ENCODE data around the gene PPP1R14C.
A peak's percentile ranks its signal among the peaks of the same experiment; 100 is the strongest.

Gene PPP1R14C

GRCh38 chr6:150275489-150275888 is 132.6 kb downstream of the PPP1R14C start:
- no peak for DNase-seq
- in situ Hi-C loops (cut with MboI; ENCODE audit: low pct_unique_long_range_greater_than_20kb, low sequenced_read_pairs): no loop called here

GRCh38 chr6:150276168-150276936 is 133.5 kb downstream of the PPP1R14C start:
- DNase-seq: no peak
- in situ Hi-C loops (cut with MboI; ENCODE audit: low pct_unique_long_range_greater_than_20kb, low sequenced_read_pairs): no loop called here

DNA sequence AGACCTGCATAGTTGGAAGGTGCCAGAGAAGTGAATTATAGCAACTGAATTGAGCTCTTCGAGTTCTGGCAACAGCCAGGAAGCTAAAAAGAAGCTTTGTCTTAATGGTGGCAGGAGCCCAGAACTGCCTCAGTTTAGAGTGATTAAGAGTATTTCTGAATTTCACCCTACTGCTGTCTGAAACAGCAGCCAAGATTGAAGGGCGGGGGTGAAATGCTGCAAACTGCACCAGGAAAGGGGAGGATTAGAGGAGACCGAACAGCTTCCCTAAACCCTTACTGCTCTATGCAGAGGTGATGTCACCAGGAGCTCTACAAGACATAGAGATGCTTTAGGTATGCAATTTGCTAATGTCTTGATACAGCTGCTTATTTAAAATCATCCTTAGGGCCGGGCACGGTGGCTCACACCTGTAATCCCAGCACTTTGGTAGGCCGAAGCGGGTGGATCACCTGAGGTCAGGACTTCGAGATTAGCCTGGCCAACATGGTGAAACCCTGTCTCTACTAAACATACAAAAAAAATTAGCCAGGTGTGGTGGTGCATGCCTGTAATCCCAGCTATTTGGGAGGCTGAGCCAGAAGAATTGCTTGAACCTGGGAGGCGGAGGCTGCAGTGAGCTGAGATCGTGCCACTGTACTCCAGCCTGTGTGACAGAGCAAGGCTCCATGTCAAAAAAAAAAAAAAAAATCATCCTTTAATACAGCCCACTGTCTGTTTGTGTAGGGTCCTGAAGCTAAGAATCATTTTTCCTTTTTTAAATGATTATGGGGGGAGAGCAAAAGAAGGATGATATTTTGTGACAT is 134.3 kb downstream of the PPP1R14C start:
- in situ Hi-C loops (cut with MboI; ENCODE audit: low pct_unique_long_range_greater_than_20kb, low sequenced_read_pairs): no loop called here
- no peak for DNase-seq

- in situ Hi-C loops (cut with MboI; ENCODE audit: low pct_unique_long_range_greater_than_20kb, low sequenced_read_pairs): no loop called here
- DNase-seq: no peak
Measured at GRCh38 chr6:150279533-150279932, 136.7 kb downstream of the PPP1R14C start.

- DNase-seq: no peak
- in situ Hi-C loops (cut with MboI; ENCODE audit: low pct_unique_long_range_greater_than_20kb, low sequenced_read_pairs): no loop called here
Measured at GRCh38 chr6:150280703-150281102, 137.9 kb downstream of the PPP1R14C start.

- in situ Hi-C loops (cut with MboI; ENCODE audit: low pct_unique_long_range_greater_than_20kb, low sequenced_read_pairs): no loop called here
- DNase-seq: no peak
Measured at GRCh38 chr6:150281767-150282166, 138.9 kb downstream of the PPP1R14C start.

DNA sequence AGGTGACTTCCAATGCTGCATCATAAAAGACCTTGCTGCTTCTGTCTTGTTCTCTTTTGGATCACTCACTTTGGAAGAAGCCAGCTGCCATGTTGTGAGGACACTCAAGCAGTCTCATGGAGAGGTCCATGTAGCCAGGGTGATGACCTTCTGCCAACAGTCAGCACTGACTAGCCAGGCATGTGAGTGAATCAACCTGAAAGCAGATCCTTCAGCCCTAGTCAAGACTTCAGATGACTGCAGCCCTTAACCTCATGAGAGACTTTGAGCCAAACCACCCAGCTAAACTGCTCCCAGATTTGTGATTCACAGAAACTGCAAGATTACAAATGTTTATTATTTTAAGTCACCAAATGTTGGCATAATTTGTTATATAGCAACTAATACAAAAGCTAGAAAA is 140.0 kb downstream of the PPP1R14C start:
- no peak for DNase-seq
- in situ Hi-C loops (cut with MboI; ENCODE audit: low pct_unique_long_range_greater_than_20kb, low sequenced_read_pairs): no loop called here

DNA sequence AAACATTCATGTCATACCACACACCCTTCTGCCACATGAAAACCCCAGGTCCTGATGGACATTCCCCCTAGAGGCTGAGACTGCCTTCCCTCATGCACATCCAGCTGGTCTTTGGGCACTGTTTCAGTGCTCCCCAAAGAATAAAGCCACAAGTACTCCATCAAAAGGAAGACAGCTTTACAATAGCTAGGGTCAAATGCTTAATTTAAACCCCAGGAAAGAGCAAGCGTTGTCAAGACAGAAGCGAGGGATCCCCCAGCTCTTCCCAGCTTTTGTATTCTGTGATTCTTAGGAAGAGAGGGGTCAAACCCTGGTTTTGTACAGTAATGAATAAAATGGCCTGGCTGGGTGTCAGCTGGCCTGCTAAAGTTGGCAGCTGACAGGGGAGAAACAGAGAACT is 143.6 kb downstream of the PPP1R14C start:
- DNase-seq: no peak
- in situ Hi-C loops (cut with MboI; ENCODE audit: low pct_unique_long_range_greater_than_20kb, low sequenced_read_pairs): no loop called here

DNA sequence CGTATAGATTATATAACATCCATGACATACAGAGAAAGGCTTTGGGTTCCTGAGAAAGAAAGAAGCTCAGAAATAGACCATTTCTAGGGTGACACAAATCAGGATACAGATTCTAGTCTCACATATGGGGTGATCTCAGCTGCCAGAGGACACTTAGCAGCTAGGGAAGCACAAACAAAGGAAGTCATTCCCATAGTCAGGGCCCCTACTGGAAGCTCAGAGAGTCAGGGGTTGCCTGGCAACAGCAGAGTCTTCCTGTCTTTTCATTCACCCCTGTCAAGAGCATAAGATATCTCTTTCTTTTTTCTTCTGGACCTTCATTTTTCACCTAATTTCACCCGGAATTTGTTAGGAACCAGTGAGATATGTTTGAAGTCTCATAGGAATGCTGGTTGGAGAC is 144.1 kb downstream of the PPP1R14C start:
- in situ Hi-C loops (cut with MboI; ENCODE audit: low pct_unique_long_range_greater_than_20kb, low sequenced_read_pairs): no loop called here
- DNase-seq: no peak

DNA sequence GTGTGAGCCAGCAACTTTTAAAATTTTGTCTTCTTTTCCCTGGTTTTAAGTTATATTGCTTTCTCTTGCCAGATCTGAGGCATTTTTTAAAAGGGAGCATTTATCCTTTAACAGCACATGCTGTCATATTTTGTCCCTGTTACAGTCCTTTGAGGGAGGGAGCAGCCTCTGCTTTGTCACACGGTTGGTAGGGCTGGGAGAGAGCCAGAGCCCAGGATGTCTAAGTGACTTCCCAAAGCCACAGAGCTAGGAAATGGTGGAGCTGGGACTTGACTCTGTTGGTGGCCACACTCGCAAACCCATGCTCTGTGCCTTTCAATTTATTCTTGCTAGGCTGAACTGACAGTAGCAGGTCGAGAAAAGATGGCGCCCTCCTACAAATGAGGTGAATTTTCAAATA is 145.6 kb downstream of the PPP1R14C start:
- DNase-seq: no peak
- in situ Hi-C loops (cut with MboI; ENCODE audit: low pct_unique_long_range_greater_than_20kb, low sequenced_read_pairs): no loop called here

- in situ Hi-C loops (cut with MboI; ENCODE audit: low pct_unique_long_range_greater_than_20kb, low sequenced_read_pairs): no loop called here
- DNase-seq: no peak
Measured at GRCh38 chr6:150289454-150290071, 146.7 kb downstream of the PPP1R14C start.

DNA sequence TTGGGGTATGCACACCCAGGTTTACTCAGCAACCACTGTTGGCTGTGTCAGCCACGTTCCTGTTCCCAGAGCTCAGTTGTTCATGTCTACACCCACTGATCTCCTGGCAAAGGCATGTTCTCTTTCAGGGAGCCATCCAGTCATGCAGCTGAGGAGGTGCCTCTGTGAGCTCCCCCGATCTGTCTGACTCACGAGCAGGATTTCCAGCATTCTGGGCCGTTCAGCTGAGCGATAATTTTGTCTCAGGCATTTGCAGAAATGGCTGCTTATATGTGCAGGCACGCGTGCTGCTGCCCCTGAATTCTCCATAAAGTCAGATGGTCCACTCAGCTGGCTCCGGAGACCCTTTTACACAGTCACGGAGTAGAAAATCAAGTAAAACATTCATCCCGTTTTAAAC is 147.6 kb downstream of the PPP1R14C start:
- DNase-seq: no peak
- in situ Hi-C loops (cut with MboI; ENCODE audit: low pct_unique_long_range_greater_than_20kb, low sequenced_read_pairs): no loop called here

GRCh38 chr6:150291968-150292710 is 149.3 kb downstream of the PPP1R14C start:
- no peak for DNase-seq
- in situ Hi-C loops (cut with MboI; ENCODE audit: low pct_unique_long_range_greater_than_20kb, low sequenced_read_pairs): no loop called here

DNA sequence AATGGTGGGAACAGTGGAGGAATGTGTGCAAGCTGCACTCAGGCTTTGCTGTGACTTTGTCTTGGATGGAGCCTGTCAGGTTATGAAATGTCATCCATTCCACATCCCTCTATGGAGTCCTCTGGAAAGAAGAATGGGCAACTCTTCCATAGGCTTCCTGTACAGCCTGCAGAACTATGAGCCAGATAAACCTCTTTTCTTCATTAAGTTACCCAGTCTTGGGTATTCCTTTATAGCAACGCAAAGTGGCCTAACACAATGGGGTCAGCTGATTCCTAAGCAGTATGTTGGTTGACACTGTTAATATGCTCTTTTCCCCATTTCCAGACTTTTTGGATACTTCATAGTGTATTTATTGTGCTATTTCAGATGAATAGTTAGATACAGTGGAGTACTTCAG is 150.2 kb downstream of the PPP1R14C start:
- no peak for DNase-seq
- in situ Hi-C loops (cut with MboI; ENCODE audit: low pct_unique_long_range_greater_than_20kb, low sequenced_read_pairs): no loop called here

DNA sequence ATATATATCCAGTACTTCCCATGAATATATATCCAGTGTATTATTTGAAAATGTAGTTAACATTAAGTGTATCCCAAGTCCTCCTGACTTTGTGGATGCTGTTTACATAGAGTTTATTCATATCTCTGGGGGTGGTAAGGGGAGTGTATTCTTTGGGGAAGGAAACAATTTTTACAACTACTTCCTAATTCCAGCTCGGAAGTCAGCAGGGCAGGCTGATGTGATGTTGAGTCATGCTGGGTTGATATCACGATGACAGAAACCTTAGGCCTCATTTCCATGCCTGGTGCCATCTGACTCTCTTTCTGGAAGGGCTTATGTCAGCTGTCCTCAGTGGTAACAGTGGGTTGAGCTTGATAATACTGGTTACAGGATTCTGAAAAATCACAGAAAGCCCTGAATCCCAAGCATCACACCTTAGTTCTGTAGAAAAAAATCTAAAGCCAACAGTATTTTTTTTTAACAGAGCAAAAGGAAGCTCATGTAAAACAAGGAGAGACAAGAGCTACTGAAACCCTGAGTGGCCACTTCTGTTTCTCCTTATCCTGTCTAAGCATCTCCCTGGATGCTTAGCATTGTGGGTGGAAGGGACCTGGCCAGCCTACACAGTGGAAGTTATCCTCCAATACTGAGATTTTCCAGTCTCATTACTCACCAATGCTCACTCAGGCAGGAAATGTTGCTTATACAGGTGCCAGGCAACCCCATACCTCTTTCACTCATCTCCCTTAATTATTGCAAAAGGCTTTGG is 150.8 kb downstream of the PPP1R14C start:
- peak; percentile 18 for DNase-seq
- in situ Hi-C loops (cut with MboI; ENCODE audit: low pct_unique_long_range_greater_than_20kb, low sequenced_read_pairs): no loop called here

DNA sequence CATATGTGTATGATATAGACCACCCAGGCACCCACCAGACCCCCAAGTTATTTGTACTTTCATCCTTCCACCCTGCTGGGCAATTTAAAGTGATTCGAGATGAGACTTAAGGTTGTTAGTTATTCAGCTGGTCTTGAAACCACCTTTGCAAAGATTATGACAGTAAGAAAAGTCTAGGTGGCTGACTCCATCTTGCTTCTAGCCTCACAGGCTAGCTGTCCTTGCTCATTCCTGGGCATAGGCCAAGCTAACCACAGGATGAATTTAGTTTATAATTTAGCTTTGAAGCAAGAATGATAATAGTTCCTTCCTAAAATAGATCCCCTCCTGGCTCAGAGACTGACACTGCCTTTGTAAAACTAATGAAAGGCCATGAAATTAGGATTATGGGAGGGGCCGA is 154.0 kb downstream of the PPP1R14C start:
- no peak for DNase-seq
- in situ Hi-C loops (cut with MboI; ENCODE audit: low pct_unique_long_range_greater_than_20kb, low sequenced_read_pairs): no loop called here

GRCh38 chr6:150297327-150298029 is 154.6 kb downstream of the PPP1R14C start:
- no peak for DNase-seq

DNA sequence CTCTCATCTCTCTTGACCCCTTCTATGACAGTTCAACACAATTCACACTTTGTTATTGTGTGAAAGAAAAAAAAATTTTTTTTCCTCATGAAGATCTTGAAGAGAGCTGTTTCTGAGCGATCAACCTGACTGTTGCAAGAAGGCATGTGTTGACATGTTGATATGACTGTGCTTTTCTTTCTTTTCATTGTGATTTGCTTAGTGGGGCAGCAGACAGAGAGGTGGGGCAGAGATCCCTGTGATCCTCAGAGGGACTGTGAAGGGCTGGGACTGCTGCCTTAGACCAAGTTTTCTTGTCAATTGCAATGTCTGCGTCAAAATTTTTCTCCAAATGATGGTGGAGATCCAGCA is 155.2 kb downstream of the PPP1R14C start:
- no peak for DNase-seq
- in situ Hi-C loops (cut with MboI; ENCODE audit: low pct_unique_long_range_greater_than_20kb, low sequenced_read_pairs): no loop called here

More at GRCh38 chr6:150297327-150298029, 154.6 kb downstream of the PPP1R14C start:
- in situ Hi-C loops (cut with MboI; ENCODE audit: low pct_unique_long_range_greater_than_20kb, low sequenced_read_pairs): no loop called here

Measured in KBM-7 (cell line).